Ramos (cell line): Measurements from ENCODE around the gene DLG2.
"Not testable (repeated sequence)": the region's sequence is repeated elsewhere in the genome, so short reads cannot be mapped to it uniquely, and the experiment has no call there.

ENCODE experiments used
- in situ Hi-C: fragments of 300-500 bp; cut with MboI; formaldehyde crosslinking; loops from one replicate; pipeline ENCODE4 v1.14.3; 2022; ENCODE audit warnings: low sequenced_read_pairs; ENCODE audit not compliant: unreplicated experiment

Gene DLG2

GRCh38 chr11:85062659-85063058 is 564.5 kb downstream of the DLG2 start:
- in situ Hi-C loops = no loop called here

- in situ Hi-C loops = no loop called here
Measured at GRCh38 chr11:85052636-85053035, 574.5 kb downstream of the DLG2 start.

- in situ Hi-C loops = no loop called here
Measured at GRCh38 chr11:85048801-85049200, 578.3 kb downstream of the DLG2 start.

GRCh38 chr11:85045716-85046115 is 581.4 kb downstream of the DLG2 start:
- in situ Hi-C loops = no loop called here

- in situ Hi-C loops = no loop called here
Measured at GRCh38 chr11:85044911-85045310, 582.2 kb downstream of the DLG2 start.

- in situ Hi-C loops = no loop called here
Measured at GRCh38 chr11:85042361-85042760, 584.8 kb downstream of the DLG2 start.

- in situ Hi-C loops = no loop called here
Measured at GRCh38 chr11:85040166-85040565, 587.0 kb downstream of the DLG2 start.

GRCh38 chr11:85029964-85030363 is 597.2 kb downstream of the DLG2 start:
- in situ Hi-C loops = no loop called here

- in situ Hi-C loops = no loop called here
Measured at GRCh38 chr11:85028329-85029101, 598.6 kb downstream of the DLG2 start.

GRCh38 chr11:85027346-85027745 is 599.8 kb downstream of the DLG2 start:
- in situ Hi-C loops = no loop called here

GRCh38 chr11:85021058-85021457 is 606.1 kb downstream of the DLG2 start:
- in situ Hi-C loops = no loop called here

- in situ Hi-C loops = no loop called here
Measured at GRCh38 chr11:84993386-84993785, 633.8 kb downstream of the DLG2 start.

- in situ Hi-C loops = no loop called here
Measured at GRCh38 chr11:84990141-84990540, 637.0 kb downstream of the DLG2 start.

GRCh38 chr11:84987686-84988187 is 639.4 kb downstream of the DLG2 start:
- in situ Hi-C loops = not testable (repeated sequence)

- in situ Hi-C loops = no loop called here
Measured at GRCh38 chr11:84981301-84981700, 645.8 kb downstream of the DLG2 start.

GRCh38 chr11:84969103-84969502 is 658.0 kb downstream of the DLG2 start:
- in situ Hi-C loops = no loop called here

GRCh38 chr11:84965484-84965883 is 661.7 kb downstream of the DLG2 start:
- in situ Hi-C loops = no loop called here

- in situ Hi-C loops = no loop called here
Measured at GRCh38 chr11:84963240-84963639, 663.9 kb downstream of the DLG2 start.

- in situ Hi-C loops = no loop called here
Measured at GRCh38 chr11:84962018-84962417, 665.1 kb downstream of the DLG2 start.

GRCh38 chr11:84958295-84958694 is 668.8 kb downstream of the DLG2 start:
- in situ Hi-C loops = no loop called here

GRCh38 chr11:84950569-84951270 is 676.4 kb downstream of the DLG2 start:
- in situ Hi-C loops = no loop called here
